Ishikawa (cell line): ENCODE measurements around the gene PDS5B.

Source experiments
- CEBPB ChIP-seq: IDR thresholded peaks from 2 replicates; pipeline ENCODE4 v1.6.1; 2012
- CREB1 ChIP-seq: IDR thresholded peaks from 2 replicates; pipeline ENCODE4 v1.6.1; 2012; ENCODE audit warnings: low read depth
- EGR1 ChIP-seq: IDR thresholded peaks from 2 replicates; pipeline ENCODE4 v1.6.1; 2012
- EP300 ChIP-seq: IDR thresholded peaks from 2 replicates; pipeline ENCODE4 v1.6.1; 2012; ENCODE audit warnings: borderline replicate concordance
- FOXM1 ChIP-seq: IDR thresholded peaks from 2 replicates; pipeline ENCODE4 v1.6.1; 2012; ENCODE audit warnings: low read depth, borderline replicate concordance
- MAX ChIP-seq: IDR thresholded peaks from 2 replicates; pipeline ENCODE4 v1.6.1; 2012
- NFIC ChIP-seq: IDR thresholded peaks from 2 replicates; pipeline ENCODE4 v1.6.1; 2012
- RAD21 ChIP-seq: IDR thresholded peaks from 2 replicates; pipeline ENCODE4 v1.6.1; 2012; ENCODE audit warnings: low read depth
- TAF1 ChIP-seq: IDR thresholded peaks from 2 replicates; pipeline ENCODE4 v1.6.1; 2012; ENCODE audit warnings: low read depth, mild to moderate bottlenecking
- TCF12 ChIP-seq: IDR thresholded peaks from 2 replicates; pipeline ENCODE4 v1.6.1; 2012; ENCODE audit warnings: low read depth
- TEAD4 ChIP-seq: IDR thresholded peaks from 2 replicates; pipeline ENCODE4 v1.6.1; 2012
- USF1 ChIP-seq: IDR thresholded peaks from 2 replicates; pipeline ENCODE4 v1.6.1; 2012
- YY1 ChIP-seq: IDR thresholded peaks from 2 replicates; pipeline ENCODE4 v1.6.1; 2012; ENCODE audit warnings: low read depth
- ZBTB7A ChIP-seq: IDR thresholded peaks from 2 replicates; pipeline ENCODE4 v1.6.1; 2012; ENCODE audit warnings: low read depth
- TF ChIP-seq, protein P1 (sequence below): IDR thresholded peaks from 2 replicates; pipeline ENCODE4 v1.6.1; 2012; ENCODE audit warnings: low read depth, mild to moderate bottlenecking

PDS5B gene

GRCh38 chr13:32587011-32587810 is 959 bp downstream of the PDS5B start:
- TF ChIP-seq TEAD4 (no peak), MAX (0 out of 2 replicates have a peak, but pooled peaks have one; percentile 18), NFIC (no peak), RAD21 (no peak), EP300 (no peak), TAF1 (no peak), CREB1 (no peak), ZBTB7A (peak; percentile 57; the same call in 1 of the 2 replicates), USF1 (no peak), EGR1 (no peak), CEBPB (no peak)
- TF ChIP-seq, protein P1, sequence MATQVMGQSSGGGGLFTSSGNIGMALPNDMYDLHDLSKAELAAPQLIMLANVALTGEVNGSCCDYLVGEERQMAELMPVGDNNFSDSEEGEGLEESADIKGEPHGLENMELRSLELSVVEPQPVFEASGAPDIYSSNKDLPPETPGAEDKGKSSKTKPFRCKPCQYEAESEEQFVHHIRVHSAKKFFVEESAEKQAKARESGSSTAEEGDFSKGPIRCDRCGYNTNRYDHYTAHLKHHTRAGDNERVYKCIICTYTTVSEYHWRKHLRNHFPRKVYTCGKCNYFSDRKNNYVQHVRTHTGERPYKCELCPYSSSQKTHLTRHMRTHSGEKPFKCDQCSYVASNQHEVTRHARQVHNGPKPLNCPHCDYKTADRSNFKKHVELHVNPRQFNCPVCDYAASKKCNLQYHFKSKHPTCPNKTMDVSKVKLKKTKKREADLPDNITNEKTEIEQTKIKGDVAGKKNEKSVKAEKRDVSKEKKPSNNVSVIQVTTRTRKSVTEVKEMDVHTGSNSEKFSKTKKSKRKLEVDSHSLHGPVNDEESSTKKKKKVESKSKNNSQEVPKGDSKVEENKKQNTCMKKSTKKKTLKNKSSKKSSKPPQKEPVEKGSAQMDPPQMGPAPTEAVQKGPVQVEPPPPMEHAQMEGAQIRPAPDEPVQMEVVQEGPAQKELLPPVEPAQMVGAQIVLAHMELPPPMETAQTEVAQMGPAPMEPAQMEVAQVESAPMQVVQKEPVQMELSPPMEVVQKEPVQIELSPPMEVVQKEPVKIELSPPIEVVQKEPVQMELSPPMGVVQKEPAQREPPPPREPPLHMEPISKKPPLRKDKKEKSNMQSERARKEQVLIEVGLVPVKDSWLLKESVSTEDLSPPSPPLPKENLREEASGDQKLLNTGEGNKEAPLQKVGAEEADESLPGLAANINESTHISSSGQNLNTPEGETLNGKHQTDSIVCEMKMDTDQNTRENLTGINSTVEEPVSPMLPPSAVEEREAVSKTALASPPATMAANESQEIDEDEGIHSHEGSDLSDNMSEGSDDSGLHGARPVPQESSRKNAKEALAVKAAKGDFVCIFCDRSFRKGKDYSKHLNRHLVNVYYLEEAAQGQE = no peak

GRCh38 chr13:32587811-32588170 is 1.5 kb downstream of the PDS5B start:
- TF ChIP-seq USF1 (no peak), TEAD4 (no peak), FOXM1 (no peak), MAX (no peak), EP300 (no peak), NFIC (no peak), YY1 (no peak), ZBTB7A (no peak), CEBPB (no peak), CREB1 (no peak), TCF12 (no peak), EGR1 (no peak), RAD21 (no peak), TAF1 (no peak)
- TF ChIP-seq, protein P1 = no peak

GRCh38 chr13:32588736-32589135 is 2.5 kb downstream of the PDS5B start:
- no peak for TF ChIP-seq TAF1
- TF ChIP-seq NFIC = no peak
- TF ChIP-seq CEBPB = no peak
- TF ChIP-seq YY1 = no peak
- no peak for TF ChIP-seq TCF12

GRCh38 chr13:32589471-32589870 is 3.2 kb downstream of the PDS5B start:
- TF ChIP-seq CREB1 (no peak), USF1 (no peak), ZBTB7A (no peak), TEAD4 (no peak), RAD21 (no peak), MAX (no peak)
- TF ChIP-seq, protein P1 = no peak
